Loucy (cell line): ENCODE measurements around the gene KRTAP29-1.

ENCODE experiments used
- H2AFZ ChIP-seq: fragments of 200-600 bp; sonication (generic); 2 replicates; pipeline ENCODE4 v1.6.0; 2016; ENCODE audit warnings: antibody characterized with exemption, mild to moderate bottlenecking, low read length, moderate library complexity
- H3F3A ChIP-seq: fragments of 200-600 bp; 2 replicates; pipeline ENCODE4 v1.6.0; 2016; ENCODE audit warnings: antibody characterized with exemption, low read depth, mild to moderate bottlenecking
- H3K27me3 ChIP-seq: fragments of 200-600 bp; sonication (generic); 2 replicates; pipeline ENCODE4 v1.6.1; 2014; ENCODE audit warnings: low read length, mild to moderate bottlenecking; ENCODE audit not compliant: insufficient read depth, poor library complexity, severe bottlenecking
- H3K36me3 ChIP-seq: fragments of 200-600 bp; sonication (generic); 2 replicates; pipeline ENCODE4 v1.6.1; 2016; ENCODE audit warnings: low read length; ENCODE audit not compliant: insufficient read depth
- H3K4me1 ChIP-seq: fragments of 200-600 bp; sonication (generic); 2 replicates; pipeline ENCODE4 v1.5.1; 2014; ENCODE audit warnings: low read length, mild to moderate bottlenecking; ENCODE audit not compliant: insufficient read depth, poor library complexity, severe bottlenecking
- H3K4me2 ChIP-seq: fragments of 200-600 bp; sonication (generic); 2 replicates; pipeline ENCODE4 v1.6.0; 2014; ENCODE audit warnings: antibody characterized with exemption, low read length, low read depth, mild to moderate bottlenecking; ENCODE audit not compliant: poor library complexity, severe bottlenecking
- H3K4me3 ChIP-seq: fragments of 200-600 bp; sonication (generic); 2 replicates; pipeline ENCODE4 v1.5.1; 2014; ENCODE audit warnings: low read length, mild to moderate bottlenecking, mixed read lengths; ENCODE audit not compliant: poor library complexity, severe bottlenecking
- H3K79me2 ChIP-seq: fragments of 200-600 bp; sonication (generic); 2 replicates; pipeline ENCODE4 v1.6.1; 2014; ENCODE audit warnings: low read length; ENCODE audit not compliant: insufficient read depth
- H3K9ac ChIP-seq: fragments of 200-600 bp; sonication (generic); 2 replicates; pipeline ENCODE4 v1.6.0; 2014; ENCODE audit warnings: mild to moderate bottlenecking, low read depth, low read length, moderate library complexity; ENCODE audit not compliant: poor library complexity, severe bottlenecking
- H3K9me2 ChIP-seq: fragments of 200-600 bp; sonication (generic); replicated peaks from 2 replicates; pipeline ENCODE4 v1.6.1; 2016; ENCODE audit warnings: low read depth, low read length, mixed read lengths
- H3K9me3 ChIP-seq: fragments of 200-600 bp; sonication (generic); 2 replicates; pipeline ENCODE4 v1.6.1; 2014; ENCODE audit warnings: mild to moderate bottlenecking, antibody characterized with exemption, low read length, low read depth; ENCODE audit not compliant: insufficient read depth
- H4K20me1 ChIP-seq: fragments of 200-600 bp; sonication (generic); 2 replicates; pipeline ENCODE4 v1.6.0; 2014; ENCODE audit warnings: antibody characterized with exemption, low read length, mild to moderate bottlenecking; ENCODE audit not compliant: insufficient read depth, poor library complexity, severe bottlenecking
- CTCF ChIP-seq: fragments of 200-600 bp; sonication (generic); conservative IDR thresholded peaks from 2 replicates; pipeline ENCODE4 v1.5.1; 2014; ENCODE audit warnings: mild to moderate bottlenecking, antibody characterized with exemption, low read length
- EZH2phosphoT487 ChIP-seq: fragments of 200-600 bp; IDR thresholded peaks from 2 replicates; pipeline ENCODE4 v1.6.1; 2018; ENCODE audit warnings: antibody characterized with exemption, mild to moderate bottlenecking, moderate library complexity, borderline replicate concordance

The KRTAP29-1 gene

DNA sequence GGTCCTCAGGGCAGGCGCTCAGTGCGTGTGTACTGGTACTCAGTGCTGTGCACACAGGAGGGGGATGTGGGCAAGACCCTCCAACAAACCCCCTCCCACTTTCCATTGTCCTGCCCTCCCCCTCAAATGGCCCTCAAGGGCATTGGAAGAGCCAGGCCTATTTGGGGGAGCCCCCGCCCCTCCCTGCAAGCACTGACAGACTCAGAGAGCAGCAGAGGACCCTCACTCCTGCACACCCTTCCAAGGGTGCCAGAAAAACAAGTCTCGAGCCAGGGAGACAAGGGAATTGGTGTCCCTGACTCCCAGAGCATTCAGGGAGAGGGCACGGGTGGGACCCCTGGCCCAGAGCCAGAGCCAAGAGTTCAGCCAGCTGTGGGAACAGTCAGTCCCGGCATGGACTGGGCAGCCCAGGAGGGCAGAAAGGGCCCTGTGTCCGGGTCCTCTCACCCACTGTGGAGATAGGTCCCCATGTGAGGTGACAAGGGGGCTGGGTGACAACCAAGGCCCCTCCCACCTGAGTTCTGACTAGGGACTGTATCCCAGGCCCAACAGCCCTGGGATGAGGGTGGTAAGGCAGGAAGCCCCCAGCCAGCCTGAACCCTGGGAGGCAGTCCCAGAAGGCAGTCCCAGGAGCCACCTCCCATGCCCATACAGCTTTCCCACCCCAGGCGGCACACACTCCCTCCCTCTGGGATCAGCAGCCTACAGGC lies 24.9 kb upstream of the KRTAP29-1 start:
- H4K20me1 ChIP-seq = no peaks in the 10 kb centered on the region
- no peak overlapping the region for H3K4me2 ChIP-seq
- H2AFZ ChIP-seq = no peak overlapping the region
- no peak overlapping the region for H3K4me3 ChIP-seq
- no peaks in the 10 kb centered on the region for H3K36me3 ChIP-seq
- no peaks in the 10 kb centered on the region for H3F3A ChIP-seq
- H3K9me3 ChIP-seq = no peaks in the 10 kb centered on the region
- H3K9me2 ChIP-seq = no peaks in the 10 kb centered on the region
- no peaks in the 10 kb centered on the region for H3K4me1 ChIP-seq
- H3K27me3 ChIP-seq = no peaks in the 10 kb centered on the region
- no peak overlapping the region for H3K9ac ChIP-seq
- H3K79me2 ChIP-seq = no peaks in the 10 kb centered on the region
- TF ChIP-seq EZH2phosphoT487 (no peak), CTCF (no peak)

DNA sequence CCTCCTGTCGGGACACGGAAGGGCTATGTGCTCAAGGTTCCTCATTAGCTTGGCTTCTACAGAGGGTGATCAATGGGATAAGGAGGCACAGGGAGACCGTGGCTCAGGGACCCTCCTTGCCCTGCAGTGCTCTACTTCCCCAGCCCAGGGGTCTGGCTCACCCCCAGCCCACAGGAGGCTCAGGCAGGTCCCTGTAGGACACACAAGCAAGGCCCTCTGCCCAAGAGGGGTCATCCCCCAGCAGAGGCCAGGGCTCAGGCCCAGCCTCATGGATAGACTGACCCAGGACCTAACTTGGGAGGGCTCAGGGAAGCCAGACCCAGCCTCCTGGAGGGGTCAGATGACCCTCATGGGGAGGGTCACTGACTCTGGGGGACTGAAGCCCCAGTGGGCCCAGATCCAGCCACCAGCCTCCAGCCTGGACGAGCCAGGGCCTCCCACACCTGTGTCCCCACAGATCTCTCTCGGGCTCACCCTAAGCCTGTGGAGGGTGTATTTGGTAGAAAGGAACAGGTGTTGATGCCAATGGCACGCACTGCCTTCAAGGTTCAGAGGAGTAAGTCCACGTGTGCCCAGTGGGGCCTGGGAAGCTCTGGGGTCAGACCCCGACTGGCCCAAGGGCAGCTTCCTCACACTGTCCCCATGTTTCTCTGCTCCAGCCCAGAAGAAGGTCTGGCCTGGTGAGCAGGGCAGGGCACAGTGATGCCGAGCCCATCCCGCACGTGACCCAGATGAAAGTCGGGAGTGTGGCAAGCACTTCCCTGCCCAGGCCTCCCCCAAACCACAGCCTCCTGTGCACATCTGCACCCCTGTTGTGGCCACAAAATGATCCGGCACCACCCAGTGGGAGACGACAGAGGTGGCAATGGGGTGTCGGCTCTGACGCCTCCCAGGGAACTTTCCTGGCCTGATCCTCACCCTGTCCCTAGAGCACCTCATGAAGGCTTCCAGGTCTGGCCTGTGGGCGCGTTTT lies 23.8 kb upstream of the KRTAP29-1 start:
- Histone ChIP-seq H3K9me2 (no peaks in the 10 kb centered on the region), H3K27me3 (no peaks in the 10 kb centered on the region), H4K20me1 (no peaks in the 10 kb centered on the region), H3K36me3 (no peaks in the 10 kb centered on the region), H3K9me3 (no peaks in the 10 kb centered on the region), H2AFZ (no peak overlapping the region), H3K4me3 (no peak overlapping the region), H3K79me2 (no peaks in the 10 kb centered on the region), H3K4me1 (no peaks in the 10 kb centered on the region), H3K4me2 (no peak overlapping the region), H3K9ac (no peak overlapping the region), H3F3A (no peaks in the 10 kb centered on the region)
- TF ChIP-seq CTCF = no peak

GRCh38 chr17:41325611-41326010 lies 23.0 kb upstream of the KRTAP29-1 start:
- no peaks in the 10 kb centered on the region for H3K79me2 ChIP-seq
- no peaks in the 10 kb centered on the region for H3K9me3 ChIP-seq
- H2AFZ ChIP-seq = no peak overlapping the region
- no peak overlapping the region for H3K4me3 ChIP-seq
- H3K36me3 ChIP-seq = no peaks in the 10 kb centered on the region
- no peaks in the 10 kb centered on the region for H3K9me2 ChIP-seq
- H3K4me1 ChIP-seq = no peaks in the 10 kb centered on the region
- H3K27me3 ChIP-seq = no peaks in the 10 kb centered on the region
- H4K20me1 ChIP-seq = no peaks in the 10 kb centered on the region
- no peak for TF ChIP-seq EZH2phosphoT487
- TF ChIP-seq CTCF = no peak
- H3K4me2 ChIP-seq = no peak overlapping the region
- H3F3A ChIP-seq = no peaks in the 10 kb centered on the region
- no peak overlapping the region for H3K9ac ChIP-seq
